ENCODE measurements around the gene DKK3.
A peak's percentile ranks its signal among the peaks of the same experiment; 100 is the strongest.

DKK3 gene

DNA sequence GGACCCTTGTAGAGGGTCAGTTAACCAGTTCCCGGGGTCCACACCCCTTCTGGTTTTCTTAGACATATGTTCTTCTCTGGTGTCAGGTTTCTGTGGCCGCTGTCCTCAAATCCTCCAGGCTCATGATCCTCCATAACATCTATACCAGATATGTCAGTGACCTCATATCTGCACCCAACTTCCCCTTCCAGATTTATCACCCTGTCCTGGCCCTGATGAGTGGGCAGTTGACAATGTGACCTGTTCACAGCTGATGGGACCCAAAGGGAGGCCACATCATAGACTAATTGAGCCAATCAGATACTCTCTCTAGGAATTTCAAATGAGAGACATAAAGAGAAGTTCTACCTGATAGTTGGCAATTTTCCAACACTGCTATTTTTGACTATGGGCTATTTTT, 5.1 kb downstream of the DKK3 start:
- DNase-seq, result no peak

DNA sequence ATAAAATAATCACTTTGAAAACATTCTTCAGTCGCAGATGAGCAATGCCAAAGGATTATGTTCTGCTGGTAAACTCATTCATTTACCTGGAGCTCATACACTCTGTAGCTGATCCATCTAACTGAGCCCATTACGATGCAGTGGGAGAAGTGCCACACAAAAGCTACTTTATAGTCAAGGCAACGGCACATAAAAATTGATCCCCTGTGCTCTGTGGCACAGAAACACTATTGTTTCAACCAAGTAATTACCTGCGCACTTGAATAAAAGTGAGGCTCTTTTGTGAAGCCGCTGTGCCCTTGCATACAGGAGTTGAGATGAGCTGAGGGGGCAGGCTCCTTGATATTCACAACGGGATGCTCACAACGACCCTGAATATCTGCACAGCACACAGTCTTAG, 7.2 kb downstream of the DKK3 start:
- DNase-seq, result no peak

DNA sequence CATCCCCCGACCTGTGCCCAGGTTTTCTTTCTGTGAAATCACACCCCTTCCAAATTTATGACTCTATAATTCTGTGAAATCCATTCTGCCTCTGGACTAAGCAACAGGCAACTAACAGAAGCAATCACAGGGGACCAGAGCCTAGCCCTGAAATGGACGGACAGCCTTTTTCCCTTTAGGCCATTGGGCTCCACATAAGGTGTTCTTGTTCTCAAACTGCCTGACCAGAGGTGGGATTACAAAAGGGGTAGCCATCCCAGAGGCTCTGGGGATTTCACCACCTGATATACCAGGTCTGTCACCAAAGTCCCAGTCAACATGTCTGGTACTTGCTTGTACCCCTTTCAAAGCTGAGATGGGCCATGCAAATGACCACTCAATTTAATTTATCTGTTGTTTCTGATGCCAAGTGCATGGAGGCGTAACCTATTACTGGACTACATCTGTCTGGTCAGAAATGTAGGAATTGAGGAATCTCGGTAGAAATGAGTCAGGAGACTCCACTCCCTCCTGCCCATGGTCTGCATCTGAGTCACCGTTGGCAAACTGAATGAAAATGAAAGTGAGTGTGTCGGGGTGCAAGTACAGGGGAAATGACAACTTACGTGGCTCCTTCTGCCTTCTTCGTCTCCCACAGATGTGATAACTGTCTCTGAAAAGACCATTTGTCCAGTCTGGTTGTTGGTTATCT, 10.2 kb downstream of the DKK3 start:
- DNase-seq, result peak in 1 of 14 donors; percentile 43

DNA sequence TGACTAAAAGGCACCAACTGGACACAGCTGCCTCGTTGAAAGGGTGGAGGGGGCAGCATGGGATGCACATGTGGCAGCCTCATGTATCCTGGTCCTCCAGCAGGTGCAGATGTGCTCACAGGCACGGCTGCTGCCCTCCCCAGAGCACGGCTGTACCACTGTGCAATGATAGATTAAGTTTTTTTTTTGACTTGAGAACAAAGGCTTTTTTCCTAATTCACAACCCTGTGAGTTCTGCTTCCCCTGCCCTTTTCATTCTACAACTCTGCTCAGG, 11.4 kb downstream of the DKK3 start:
- DNase-seq, result no peak

DNA sequence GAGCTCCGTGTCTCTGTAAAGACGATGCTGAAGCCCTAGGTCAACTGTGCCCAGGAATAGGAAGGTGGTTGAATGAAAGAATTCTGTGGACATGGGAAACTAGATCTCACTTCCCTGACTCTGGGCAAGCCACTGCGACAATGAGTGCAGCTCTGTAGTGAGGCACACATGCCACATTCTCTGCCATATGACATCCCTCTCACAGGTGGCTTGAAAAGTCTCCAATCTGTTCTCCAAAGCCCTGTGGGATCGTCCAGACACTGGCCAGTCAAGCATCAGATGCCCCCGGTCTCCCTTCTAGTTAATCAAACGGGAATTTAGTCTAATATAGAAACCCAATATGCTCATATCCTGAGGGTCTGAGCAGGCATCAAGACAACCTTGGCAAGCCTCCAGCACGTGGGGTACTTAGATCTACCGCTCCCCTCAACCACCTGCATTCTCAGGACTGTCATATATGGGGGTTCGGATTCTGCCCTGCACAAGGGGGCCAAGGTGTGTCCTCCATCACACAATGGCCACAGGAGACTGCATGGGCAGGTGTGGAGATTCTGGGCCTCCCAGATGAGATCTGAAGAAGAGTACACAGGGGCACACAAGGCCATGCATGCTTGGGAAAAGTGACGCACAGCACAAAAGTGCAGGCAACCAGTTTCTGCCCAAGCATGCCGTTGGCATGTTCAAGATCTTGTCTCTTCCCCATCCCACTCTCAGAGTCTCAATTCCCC, 11.9 kb downstream of the DKK3 start:
- DNase-seq, result peak in 1 of 14 donors; percentile 79

DNA sequence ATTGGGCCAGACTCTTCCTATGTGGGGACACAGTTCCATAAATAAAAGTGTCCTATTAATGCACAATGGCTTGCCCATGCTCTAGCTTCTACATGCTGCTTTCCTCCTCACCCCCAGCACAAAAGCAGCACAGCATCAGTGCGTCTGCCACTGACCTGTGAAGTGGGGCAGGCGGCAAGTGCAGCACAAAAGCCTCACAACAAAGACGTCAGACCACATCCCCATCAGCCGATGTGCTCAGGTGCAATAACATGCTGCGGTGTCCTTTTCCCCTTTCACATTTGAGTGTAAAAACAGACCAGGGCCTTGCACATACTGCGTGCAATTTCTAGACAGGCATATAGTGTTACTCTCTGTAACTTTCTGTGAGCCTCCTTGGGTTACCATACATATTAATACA, 12.8 kb downstream of the DKK3 start:
- no peak for DNase-seq

DNA sequence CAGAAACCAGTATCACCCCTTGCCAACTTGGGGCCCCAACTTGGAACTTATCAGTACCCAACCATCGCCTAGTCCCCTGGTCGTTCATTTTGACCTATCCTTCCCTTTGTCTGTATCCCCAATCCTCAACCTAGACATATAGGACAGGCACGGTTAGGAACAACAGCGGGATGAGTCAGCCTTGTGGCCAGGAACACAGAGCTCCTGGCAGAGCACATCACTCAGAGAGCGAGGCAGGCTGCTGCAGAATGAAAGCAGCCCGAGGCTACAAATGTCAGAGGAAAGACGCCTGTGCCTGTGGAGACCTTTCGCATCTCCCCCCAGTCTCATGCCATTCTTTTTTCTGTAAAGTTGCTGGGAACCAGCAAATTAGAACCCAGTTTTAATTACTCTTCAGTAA, 14.6 kb downstream of the DKK3 start:
- peak in 11 of 14 donors; percentile 24 to 87 (median 58) for DNase-seq

DNA sequence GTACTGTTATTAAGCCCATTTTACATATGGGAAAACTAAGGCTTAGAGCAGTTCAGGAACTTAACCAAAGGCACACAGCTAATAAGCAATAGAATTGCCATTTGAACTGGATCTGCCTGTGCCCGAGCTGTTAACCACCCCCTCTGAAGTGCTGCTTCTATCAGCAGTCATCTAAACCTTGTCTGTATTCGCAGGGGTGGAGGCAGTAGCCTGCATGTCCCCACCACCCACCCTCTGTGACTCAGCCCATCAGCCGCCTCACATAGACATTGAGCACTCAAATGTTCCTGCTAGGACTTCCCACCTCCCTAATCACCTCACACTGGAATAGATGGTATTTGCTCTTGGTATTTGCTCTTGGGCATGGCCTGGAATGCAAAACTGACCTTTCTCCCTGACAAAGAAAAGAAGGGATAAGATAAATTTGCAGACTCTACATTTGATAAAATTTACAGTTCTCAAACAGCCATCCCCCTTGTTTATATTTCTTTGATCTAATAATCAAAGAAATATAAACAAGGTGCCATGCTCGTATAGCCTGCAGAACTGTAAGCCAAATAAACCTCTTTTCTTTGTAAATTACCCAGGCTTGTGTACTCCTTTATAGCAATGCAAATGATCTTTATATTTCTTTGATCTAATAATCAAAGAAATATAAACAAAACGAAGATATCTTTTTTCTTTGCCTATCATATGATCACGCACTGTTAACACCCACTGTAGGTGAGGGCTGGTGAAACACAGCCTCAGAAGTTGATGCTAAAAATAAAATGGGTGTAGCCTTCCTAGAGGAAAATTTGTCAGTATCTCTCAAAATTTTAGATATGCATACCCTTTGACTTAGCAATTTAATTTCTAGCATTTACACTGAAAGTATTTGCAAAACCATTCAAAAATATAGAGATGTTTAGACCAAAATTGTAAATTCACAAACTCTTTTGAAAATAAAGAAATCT, 15.9 kb downstream of the DKK3 start:
- DNase-seq, result no peak

DNA sequence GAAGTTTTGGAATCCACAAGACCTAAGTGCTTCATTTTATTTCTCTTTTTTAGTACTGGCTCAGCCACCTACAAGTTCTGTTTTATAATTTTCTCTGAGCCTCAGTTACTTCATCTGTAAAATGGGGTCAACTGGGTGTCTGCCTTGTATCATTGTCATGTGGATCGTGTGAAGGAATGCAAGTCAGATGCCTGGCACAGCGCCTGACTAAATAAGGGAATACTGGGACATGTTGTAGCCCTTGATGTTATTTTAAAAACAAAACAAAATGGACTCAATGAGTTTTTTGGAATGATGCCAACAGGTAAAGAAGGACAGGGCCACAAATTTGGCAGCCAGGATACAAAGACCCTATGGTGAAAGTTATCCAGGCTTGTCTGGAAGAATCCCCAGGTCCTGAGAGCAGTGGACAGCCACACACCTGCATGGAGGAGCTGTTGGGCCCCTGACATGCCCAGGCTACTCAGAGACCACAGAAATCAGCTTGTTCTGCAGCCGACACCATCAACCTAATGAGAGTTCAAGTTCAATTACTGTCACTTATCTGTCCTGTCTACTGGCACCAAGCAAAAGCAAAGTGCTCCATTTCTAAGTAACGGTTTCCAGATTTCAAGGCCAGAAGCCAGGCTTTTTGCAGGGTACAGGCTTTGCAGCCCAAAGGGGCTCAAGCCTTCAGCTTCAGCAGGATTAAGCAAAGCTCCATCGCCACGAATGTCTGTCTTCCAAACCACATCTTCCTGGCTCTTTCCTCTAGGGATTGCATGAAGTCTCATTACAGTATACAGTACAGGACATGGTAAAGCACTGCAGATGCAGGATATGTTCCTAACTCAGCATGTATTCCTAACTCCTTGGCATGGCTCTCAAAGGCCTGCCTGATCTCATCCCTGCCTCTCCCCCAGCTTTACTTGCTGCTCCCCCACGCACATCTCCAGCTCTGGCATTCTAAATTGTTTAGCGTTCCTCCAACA, 18.4 kb downstream of the DKK3 start:
- no peak for DNase-seq

DNA sequence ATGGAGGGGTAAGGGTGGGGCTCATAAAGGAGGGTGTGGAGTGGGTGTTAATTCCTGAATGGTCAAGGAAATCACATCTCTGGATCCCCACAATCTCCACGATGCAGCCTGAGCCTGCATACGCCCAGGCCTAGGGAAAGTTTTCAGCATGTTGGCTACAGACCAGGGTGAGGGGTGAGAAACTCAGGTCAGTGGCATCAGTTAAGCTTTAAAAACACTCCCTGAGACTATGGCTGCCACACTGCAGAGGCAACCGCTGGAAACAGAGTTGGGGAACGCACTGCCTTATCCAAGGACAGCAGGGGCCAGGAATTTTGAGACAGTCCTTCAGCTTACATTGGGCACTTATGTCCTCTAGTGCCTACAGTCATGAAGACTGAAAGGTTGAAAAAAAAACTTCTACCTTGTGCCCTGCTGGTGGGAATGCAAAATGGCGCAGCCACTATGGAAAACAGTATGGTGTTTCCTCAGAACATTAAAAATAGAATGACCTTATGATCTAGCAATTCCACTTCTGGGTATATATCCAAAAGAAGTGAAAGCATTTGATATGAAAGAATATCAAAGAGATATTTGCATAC, 19.7 kb downstream of the DKK3 start:
- no peak for DNase-seq

DNA sequence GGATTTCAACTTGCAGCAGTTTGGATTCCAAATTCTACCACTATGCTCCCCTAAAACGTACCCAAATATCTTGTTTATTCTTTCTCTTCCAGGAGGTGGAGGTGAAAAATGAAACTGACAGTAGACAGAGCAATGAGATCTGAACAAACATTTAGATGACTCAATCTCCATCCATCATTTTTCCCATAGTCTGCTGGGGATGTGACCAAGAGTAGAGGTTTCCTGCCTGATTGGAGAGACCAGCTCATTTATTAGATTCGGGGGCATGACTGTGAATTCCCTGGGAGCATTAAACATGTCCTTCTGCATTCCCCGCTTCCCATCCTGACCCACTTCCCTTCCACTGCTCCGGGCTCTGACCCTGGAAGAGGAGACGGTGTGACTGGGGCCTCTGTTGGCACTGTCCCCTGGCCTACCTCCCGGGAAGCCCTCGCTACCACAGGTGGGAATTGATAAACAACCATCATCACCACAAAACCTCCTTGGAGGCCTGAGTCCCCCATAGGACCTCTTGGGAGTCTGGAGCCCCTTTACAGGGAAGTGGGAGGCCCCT, 20.3 kb downstream of the DKK3 start:
- DNase-seq, result no peak

DNA sequence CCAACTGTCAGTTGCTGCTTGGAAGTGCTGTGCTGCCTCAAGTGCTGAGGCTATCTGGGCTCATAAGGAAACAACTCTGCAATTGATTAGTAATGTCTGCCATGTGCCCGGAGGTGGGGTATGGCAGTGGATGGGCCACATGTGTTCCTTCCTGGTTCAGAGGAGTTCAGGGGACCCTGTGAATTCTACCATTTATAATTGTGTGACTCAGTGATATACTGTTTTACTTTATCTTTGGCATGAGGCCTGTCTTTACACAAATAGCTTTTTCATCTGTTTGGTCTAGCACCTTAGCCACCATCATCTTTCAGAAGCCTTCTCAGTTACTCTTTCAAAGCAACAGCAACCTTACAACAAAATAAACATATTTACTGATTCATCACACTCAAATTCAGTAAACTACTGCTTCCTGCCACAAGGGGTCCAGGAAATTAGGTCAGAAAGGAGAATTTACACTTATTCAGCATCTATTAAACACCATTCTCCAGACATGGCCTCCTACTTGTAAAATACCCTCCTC, 20.9 kb downstream of the DKK3 start:
- no peak for DNase-seq

DNA sequence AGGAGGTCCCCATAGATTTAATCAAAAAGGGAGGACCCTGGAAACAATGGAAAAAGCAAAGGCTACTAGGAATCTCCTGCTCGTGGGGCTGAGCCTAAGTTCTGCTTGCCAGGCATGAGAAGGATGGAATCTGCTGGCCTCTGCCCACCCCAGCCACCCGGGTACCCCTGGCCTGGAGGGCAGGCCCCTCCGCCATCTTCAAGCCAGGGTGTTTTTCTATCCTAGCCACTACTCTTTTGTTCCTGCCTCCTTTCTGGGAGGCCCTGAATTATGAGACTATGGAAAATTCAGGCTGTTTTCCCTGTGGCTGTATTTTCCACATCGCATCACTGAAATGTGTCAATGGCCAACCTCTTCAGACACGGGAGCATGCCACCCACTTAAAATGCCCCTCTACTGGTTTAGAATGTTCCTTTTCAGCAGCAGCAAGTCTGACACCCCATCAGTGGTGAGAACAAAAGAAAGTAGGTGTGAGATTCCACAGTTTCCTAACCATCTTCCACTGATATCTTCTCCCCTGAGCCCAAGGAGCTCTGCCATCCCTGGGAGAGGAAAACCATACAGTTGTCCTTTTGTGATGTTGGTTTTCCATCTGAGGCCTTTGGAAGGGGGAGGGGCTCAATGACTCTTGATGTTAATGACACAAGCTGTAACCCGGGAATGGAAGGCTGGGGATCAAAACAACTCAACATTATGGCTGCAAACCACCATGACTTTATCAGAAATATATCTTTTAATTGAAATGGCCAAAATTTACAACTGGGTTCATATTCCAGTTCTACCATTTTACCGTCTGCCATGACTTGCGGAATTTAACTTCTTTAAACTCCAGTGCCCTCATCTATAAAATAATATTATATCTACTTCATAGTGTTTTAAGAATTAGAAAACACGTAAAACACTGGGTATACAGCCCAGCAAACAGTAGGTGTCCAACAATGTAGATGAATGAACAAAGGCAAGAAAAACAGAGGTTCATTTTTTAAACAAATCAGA, 22.2 kb downstream of the DKK3 start:
- no peak for DNase-seq

DNA sequence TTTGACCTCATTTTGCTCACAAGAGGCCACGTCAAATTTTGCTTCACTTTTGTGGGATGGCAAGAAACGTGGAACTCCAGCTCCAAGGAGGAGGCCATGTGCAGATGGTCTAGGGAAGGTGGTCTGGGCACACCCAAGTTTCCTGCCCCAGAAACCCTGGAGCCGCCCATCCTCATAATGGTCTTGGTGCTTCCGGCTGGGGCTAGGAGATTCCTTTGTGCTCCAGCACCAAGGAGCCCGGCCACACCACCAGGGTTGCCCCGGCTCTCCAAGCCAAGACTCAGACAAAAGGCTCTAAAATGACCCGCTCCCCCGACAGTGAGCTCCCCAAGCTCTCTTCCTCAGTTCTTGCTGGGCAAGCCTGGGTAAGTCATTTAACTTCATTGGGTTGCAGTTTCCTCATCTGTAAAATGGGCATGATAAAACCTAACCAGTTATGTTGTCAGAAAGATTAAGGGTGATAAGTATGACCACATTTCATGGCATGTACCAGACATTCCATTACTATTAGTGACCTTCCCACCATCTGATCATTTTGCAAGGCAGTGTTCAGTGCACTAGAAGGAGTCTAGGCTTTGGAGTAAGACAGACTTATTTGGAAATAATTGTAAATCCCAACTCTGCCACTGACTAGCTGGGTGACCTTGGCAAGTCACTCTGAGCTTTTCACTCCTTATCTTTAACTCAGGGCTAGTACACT, 23.3 kb downstream of the DKK3 start:
- DNase-seq, result no peak

DNA sequence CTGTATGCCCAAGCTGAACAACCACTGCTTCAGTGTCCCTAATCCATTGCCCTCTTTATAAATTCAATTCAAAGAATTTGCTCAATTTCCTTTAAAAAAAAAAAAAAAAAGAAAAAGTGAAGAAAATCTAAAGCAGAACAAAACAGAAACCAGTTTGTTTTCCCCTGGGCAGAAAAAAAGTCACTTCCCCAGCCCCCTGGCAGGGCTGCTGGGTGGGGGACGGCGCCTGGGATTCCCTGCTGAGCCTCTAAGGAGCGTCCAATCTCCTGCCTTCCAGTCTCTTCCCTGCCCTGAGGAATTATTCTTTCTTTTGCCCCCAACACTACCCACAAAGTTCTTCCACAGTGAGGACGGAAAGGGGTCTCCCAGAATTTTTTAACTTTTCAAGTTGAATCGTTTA, 23.9 kb downstream of the DKK3 start:
- peak in 1 of 14 donors; percentile 44 for DNase-seq

DNA sequence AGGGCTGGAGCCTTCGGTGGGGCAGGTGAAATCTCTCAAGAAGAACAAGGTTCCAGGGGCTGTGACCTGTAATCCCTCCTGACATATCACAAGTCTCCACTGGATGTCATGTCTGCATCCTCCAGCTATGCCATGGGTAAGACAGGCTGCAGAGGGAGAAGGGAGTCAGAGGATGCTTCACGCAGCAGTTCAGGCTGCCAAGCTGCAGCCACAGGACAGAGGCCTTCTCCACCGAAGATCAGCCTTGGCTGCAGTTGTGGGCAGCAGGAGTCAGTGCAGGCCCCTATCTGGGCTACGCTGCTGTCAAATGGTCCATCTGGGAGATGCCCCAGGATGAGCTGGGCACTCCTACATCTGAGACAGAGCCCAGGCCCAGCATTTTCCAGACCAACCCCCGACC, 25.0 kb downstream of the DKK3 start:
- no peak for DNase-seq

DNA sequence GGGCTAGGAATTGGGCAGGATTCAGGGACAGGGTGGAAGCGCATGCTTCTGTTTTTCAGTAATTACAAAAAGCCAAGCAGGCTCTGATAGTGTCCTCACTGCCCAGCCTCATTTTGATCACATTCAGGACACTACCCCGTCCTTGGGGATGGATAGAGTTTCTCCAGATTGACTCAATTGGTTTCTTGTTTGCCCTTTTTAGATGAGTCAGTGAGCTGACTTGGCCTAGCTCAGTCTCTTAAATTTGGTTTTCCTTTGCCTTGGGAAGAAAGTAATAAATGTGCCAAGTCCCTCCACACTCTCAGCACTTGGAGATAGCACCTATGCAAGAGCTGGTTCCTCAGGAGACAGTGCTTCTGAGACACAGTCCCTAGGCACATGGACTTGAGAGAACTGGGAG, 25.5 kb downstream of the DKK3 start:
- DNase-seq, result no peak

DNA sequence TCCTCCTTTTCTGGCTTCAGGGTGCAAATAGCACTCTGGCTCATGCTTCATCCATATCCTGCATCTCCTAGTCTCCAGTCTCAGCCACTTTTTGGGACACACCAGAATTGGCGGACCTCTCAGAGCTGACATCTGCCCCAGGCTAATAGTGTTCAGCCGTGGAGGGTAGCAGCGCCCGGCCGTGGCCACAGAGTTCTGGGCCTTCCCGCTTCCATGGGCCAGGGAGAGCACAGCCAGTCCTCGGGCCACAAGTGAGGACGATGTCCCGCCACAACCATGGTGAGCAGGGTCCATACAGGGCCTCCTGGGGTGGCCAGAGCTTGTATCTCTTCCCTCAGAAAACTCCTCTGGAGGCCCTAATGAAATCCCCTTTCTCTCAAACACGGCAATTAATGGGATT, 26.0 kb downstream of the DKK3 start:
- no peak for DNase-seq

DNA sequence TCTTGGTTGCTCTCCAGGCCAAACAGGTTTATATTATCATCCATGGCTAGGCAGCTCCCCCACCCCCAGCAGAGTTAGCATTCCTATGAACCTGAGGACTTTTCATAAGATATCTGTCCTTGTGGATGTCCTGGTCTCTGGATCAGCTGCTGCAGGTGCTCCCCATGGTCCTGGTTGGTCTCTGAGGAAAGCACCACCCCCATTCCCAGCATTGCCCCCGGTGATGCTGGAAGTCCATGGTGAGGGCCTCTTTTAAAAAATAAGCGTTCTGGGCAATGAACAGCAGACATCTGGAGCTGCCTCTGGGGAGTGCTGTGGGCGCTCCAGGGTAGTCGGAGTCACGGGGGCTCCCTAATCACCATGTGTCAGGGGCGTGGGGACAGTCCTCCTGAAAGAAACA, 26.6 kb downstream of the DKK3 start:
- no peak for DNase-seq

Measured in C1 segment of cervical spinal cord (tissue), 14 donors.